Lower leg skin (tissue), 4 donors: ENCODE results near the gene SSH2. TPM values are rescaled to one million over a fixed set of nuclear protein-coding genes. Genes with fewer than 3 reads are reported as not detected.

Experiments
- DNase-seq, 2 donors: peaks; one replicate each; pipeline ENCODE4 v3.0.0-alpha.2; 2019; ENCODE audit warnings: low spot score in 2 of 2
- H3K4me3 ChIP-seq: fragments of 200-600 bp; sonication (generic); 2 replicates; pipeline ENCODE4 v1.5.1; 2017; ENCODE audit warnings: mild to moderate bottlenecking, low read depth; ENCODE audit not compliant: poor library complexity, severe bottlenecking
- CTCF ChIP-seq, 3 donors: fragments of 450-650 bp; IDR thresholded peaks; one replicate each; pipeline ENCODE4 v1.5.1; 2016; ENCODE audit warnings: antibody characterized with exemption in 3 of 3, mild to moderate bottlenecking in 3 of 3, moderate library complexity in 2 of 3
- POLR2A ChIP-seq, 2 donors: fragments of 450-650 bp; IDR thresholded peaks; one replicate each; pipeline ENCODE4 v1.6.1; 2016 to 2017; ENCODE audit warnings: antibody characterized with exemption in 2 of 2, mild to moderate bottlenecking in 1 of 2, moderate library complexity in 1 of 2
- WGBS, 2 donors: methylation state at CpG; one replicate each; pipeline ENCODE4 v1.1.5; 2018; 5-methylcytosine and 5-hydroxymethylcytosine counted together
- intact Hi-C: fragments of 100-400 bp; cut with DNase I; formaldehyde crosslinking; loops from one replicate; pipeline ENCODE4 v1.15.0; 2023; ENCODE audit warnings: low total_unique reads
- total RNA-seq, 4 donors: library from RNA; depleted of rRNA; stranded (reverse); fragments of >200 nt; gene quantifications; one replicate each; pipeline ENCODE4 v1.1.0, GENCODE V29; 2016

SSH2 gene
- total RNA-seq, 4 donors from 2014 or later, result 10.0 to 20.3 (median 15.3) TPM

GRCh38 chr17:29911641-29912177 is 18.3 kb downstream of the SSH2 start:
- TF ChIP-seq POLR2A (IDR thresholded peaks at IDR 0.05) (no peak), CTCF (IDR thresholded peaks at IDR 0.05) (no peak)
- intact Hi-C loops, result no loop called here
- DNase-seq, result no peak
- no peak overlapping the region for H3K4me3 ChIP-seq

DNA sequence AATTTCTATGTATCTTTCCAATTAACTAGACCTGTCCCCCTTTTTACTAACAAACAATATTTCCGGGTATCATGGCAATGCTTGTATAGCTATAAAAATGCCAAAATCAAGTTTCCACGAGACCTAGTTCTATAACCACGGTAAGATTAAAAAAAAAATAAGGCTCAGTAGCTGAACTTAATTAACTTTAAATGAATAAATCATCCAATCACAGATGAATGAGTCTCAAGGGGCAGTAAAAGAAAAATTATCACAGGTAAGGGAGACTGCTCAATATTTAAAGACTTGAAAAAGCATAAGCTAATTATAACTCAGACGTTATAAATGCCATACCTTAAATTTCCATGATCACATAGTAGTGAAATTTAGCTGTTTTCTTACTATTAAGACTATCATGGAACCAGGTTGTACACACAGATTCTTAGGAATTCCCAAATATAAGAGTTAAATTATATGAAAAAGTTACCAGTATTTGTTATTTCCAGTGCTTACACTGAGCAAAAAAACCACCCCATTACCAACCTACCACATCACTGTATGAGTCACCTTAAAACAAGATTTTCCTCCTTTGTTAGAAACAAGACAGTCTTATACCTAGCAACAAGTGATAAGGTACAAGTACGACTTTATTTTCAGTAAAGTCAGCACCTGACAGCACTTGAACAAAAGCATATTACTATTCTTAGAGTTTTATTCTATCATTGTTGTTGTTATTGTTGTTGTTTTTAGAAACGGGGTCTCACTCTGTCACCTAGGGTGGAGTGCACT is 20.6 kb downstream of the SSH2 start:
- no peak for TF ChIP-seq CTCF (IDR thresholded peaks at IDR 0.05)
- intact Hi-C loops, result no loop called here

DNA sequence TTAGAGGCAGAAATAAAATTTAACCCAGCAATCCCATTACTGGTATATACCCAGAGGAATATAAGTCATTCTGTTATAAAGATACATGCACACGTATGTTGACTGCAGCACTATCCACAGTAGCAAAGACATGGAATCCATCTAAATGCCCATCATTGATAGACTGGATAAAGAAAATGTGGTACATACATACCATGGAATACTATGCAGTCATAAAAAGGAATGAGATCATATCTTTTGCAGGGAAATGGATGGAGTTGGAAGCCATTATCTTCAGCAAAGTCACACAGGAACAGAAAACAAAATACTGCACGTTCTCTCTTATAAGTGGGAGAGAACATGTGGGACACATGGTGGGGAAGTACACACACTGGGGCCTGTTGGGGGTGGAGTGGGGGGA is 23.1 kb downstream of the SSH2 start:
- intact Hi-C loops, result no loop called here
- no peak for DNase-seq
- H3K4me3 ChIP-seq, result no peak overlapping the region
- 91 to 95% methylated on average over 2 of the region's 2 CpGs for WGBS, 2 donors
- TF ChIP-seq POLR2A (IDR thresholded peaks at IDR 0.05) (no peak), CTCF (IDR thresholded peaks at IDR 0.05) (no peak)

More for the DNA sequence above, 20.6 kb downstream of the SSH2 start:
- H3K4me3 ChIP-seq, result no peak overlapping the region
- DNase-seq, result no peak
- 81% methylated on average over 6 of the region's 6 CpGs for WGBS, 2 donors

- TF ChIP-seq POLR2A (IDR thresholded peaks at IDR 0.05), result no peak
- TF ChIP-seq CTCF (IDR thresholded peaks at IDR 0.05), result no peak
- intact Hi-C loops, result no loop called here
- no peak overlapping the region for H3K4me3 ChIP-seq
- no peak for DNase-seq
- 98 to 100% methylated on average over 3 of the region's 3 CpGs for WGBS, 2 donors
Measured at GRCh38 chr17:29905879-29906167, 24.2 kb downstream of the SSH2 start.

GRCh38 chr17:29905086-29905878 is 24.7 kb downstream of the SSH2 start:
- 82 to 87% methylated on average over 3 of the region's 3 CpGs for WGBS, 2 donors
- intact Hi-C loops, result no loop called here
- no peak for DNase-seq
- TF ChIP-seq CTCF (IDR thresholded peaks at IDR 0.05) (no peak), POLR2A (IDR thresholded peaks at IDR 0.05) (no peak)
- no peak overlapping the region for H3K4me3 ChIP-seq
